MM.1S (cell line): Measurements from ENCODE around the gene TRABD2B.

Experiments used
- CTCF ChIP-seq: fragments of 300-600 bp; sonication (generic); IDR thresholded peaks from 2 replicates; pipeline ENCODE4 v1.5.1; 2016; ENCODE audit warnings: antibody characterized with exemption, low read length, mixed read lengths
- EZH2 ChIP-seq: fragments of 300-600 bp; sonication (generic); optimal IDR thresholded peaks from 2 replicates; pipeline ENCODE3; 2017; ENCODE audit warnings: low read depth, mild to moderate bottlenecking, antibody characterized with exemption, low read length, mixed read lengths
- EZH2phosphoT487 ChIP-seq: fragments of 300-600 bp; sonication (generic); IDR thresholded peaks from 2 replicates; pipeline ENCODE4 v1.6.1; 2018; ENCODE audit warnings: antibody characterized with exemption, low read length

- TF ChIP-seq EZH2 (no peak), CTCF (no peak), EZH2phosphoT487 (no peak)
These were observed 244.6 kb downstream of the TRABD2B start for GRCh38 chr1:47752559-47752958.
